GM12874 (cell line): ENCODE measurements around the gene USP22.

ENCODE experiments used
- TF ChIP-seq, protein P1 (sequence below): IDR thresholded peaks from 2 replicates; pipeline ENCODE4 v1.5.1; 2011; ENCODE audit warnings: low read depth, mild to moderate bottlenecking, control low read depth, low read length, moderate library complexity; ENCODE audit not compliant: insufficient read depth

USP22 gene

DNA sequence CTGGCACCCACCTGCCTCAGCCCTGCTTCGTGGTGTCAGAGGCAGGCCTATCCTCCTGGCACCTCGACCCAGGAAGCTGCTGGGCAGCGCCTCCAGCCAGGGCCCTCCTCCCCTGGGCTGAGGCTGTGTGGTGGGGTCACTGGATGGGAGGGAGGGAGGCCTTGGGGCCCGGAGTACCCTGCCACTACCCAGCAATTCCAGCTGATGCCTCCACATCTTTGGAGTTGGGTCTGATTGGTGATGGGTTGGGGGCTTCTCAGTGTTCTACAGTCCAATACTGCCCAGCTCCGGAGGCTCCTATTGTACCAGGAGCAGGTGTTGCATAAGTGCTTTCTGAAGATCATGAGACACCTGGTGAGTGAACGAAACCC, 48.0 kb downstream of the USP22 start:
- TF ChIP-seq, protein P1, sequence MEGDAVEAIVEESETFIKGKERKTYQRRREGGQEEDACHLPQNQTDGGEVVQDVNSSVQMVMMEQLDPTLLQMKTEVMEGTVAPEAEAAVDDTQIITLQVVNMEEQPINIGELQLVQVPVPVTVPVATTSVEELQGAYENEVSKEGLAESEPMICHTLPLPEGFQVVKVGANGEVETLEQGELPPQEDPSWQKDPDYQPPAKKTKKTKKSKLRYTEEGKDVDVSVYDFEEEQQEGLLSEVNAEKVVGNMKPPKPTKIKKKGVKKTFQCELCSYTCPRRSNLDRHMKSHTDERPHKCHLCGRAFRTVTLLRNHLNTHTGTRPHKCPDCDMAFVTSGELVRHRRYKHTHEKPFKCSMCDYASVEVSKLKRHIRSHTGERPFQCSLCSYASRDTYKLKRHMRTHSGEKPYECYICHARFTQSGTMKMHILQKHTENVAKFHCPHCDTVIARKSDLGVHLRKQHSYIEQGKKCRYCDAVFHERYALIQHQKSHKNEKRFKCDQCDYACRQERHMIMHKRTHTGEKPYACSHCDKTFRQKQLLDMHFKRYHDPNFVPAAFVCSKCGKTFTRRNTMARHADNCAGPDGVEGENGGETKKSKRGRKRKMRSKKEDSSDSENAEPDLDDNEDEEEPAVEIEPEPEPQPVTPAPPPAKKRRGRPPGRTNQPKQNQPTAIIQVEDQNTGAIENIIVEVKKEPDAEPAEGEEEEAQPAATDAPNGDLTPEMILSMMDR: no peak

DNA sequence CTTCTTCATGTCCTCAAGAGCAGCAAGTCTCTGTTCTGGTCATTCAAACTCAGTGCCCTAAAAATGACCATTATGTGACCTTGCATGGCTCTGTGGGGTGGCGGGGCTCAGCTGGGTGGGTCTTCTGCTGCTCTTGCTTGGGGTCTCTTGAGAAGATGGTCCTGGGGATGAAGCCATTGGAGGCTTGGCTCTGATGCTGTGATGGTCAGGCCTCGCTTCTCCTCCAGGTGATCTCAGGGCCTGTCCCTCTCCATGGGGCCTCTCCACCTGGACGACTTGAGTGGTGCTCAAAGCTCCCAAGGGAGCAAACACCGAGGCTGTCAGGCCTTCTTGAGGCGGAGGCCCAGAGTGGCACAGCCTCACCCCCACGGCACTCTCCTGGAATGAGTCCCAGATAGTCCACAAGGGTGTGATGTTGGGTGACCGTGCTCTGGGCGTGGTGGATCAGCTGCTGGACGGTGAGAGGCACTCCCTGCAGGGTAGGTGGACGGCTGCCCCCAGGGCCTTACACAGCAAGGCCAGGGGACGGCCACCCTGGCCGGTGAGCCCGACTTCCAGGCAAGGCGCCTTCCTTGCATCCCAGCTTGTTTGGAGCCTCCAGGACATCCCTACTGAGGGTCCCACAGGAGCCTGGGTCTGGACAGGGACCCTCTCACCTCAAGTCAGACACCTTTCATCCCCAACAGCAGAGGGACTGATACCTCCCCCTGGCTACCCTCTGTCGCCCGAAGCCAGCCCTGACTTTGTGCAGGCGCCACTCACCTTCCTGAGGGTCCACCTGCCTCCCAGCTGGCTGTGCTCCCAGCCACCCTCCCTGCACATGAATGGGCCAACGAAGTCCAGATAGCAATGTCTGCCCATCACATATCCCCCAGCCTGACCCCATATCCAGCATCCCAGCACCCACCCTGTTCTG, 48.7 kb downstream of the USP22 start:
- TF ChIP-seq, protein P1: no peak

DNA sequence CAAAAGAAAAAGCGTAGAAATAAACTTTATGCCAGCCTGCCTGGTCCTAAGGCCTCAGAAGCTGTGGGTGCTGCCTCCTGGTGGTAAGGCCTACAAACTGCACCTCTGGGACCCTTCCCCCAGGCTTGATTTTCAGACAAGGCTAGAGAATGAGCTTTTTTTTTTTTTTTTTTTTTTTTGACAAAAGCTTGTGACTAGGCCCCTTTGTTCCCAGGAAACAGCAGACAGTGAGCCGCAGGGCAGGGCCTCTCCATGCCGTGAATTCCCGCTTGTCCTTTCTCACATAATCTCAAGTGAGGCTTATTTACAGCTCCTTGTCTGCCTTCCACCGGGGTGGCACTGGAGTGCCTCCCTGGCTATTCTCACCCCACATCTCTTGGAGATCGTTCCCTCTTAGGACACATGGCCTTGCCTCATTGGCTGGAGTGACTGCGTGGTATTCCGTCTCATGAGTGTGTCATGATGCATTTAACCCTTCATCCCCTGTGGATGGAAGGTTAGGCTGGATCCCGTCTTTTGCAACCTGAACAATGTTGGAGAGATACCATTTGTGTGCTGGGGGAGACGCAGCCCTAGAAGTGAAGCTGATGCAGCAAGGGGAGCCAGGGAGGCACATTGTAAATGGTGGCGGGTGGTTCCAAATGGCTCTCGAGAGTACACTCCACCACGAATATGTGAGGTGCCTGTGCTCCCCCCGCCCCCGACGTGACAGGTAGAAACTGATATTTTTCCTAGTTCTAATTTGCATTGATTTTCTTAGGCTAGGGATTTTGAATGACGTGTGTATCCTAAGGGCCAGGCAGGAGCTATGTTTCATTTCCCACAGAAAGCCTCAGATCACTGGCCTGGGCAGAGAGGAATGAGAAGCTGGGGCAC, 49.6 kb downstream of the USP22 start:
- TF ChIP-seq, protein P1: peak; percentile 91

DNA sequence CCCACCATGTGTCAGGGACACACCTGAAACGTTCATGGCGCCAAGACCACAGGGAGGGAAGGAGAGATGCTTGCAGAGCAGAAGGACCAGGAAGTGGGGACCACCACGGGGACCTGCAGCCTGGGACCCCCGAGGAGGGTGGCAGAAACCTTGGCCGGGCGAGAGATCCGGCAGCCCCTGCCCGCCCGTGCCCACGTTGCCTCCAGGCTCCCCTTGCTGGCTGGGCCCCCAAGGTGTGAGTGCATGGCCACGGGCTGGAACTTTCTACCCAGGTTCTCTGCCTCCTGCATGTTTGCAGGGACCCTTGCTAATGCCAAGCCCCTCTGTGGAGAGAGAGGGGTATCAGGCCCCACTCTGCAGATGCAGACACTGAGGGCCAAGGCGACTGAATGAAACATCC, 50.4 kb downstream of the USP22 start:
- TF ChIP-seq, protein P1: no peak

DNA sequence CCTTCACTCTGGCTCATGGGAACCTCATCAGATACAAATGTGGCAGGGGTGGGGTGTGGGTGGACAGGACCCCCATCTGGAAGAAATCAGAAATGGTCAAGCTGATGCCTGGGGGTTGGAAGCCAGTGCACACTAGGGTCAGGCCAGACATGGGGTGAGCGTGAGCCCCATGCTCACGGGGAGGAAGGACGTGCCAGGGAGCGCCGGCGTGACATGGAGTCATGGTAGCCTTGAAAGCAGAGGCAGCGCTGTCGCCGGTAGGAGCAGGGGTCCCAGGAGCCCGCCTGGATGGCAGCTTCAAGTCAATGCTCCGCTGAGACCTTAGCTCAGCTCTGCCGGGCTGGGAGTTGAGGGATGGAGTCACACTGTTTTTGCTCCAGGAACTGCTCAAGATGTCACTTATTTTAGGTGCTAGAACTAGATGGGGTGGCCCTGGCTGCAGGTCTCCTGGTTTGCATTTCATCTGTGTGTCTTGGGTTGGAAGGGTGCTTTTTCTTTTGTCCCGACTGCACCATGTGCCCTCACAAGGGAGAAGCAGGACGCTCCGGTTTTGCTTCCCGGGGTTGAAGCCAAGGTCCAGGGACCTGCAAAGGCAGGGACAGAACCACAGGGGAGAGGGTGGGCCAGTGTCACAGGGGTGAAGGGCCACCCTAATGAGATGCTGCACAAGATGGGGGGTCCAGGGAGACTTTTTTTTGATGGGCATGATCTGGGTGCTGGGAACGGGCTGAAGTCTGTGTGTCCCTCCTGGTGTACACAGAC, 51.4 kb downstream of the USP22 start:
- TF ChIP-seq, protein P1: no peak

DNA sequence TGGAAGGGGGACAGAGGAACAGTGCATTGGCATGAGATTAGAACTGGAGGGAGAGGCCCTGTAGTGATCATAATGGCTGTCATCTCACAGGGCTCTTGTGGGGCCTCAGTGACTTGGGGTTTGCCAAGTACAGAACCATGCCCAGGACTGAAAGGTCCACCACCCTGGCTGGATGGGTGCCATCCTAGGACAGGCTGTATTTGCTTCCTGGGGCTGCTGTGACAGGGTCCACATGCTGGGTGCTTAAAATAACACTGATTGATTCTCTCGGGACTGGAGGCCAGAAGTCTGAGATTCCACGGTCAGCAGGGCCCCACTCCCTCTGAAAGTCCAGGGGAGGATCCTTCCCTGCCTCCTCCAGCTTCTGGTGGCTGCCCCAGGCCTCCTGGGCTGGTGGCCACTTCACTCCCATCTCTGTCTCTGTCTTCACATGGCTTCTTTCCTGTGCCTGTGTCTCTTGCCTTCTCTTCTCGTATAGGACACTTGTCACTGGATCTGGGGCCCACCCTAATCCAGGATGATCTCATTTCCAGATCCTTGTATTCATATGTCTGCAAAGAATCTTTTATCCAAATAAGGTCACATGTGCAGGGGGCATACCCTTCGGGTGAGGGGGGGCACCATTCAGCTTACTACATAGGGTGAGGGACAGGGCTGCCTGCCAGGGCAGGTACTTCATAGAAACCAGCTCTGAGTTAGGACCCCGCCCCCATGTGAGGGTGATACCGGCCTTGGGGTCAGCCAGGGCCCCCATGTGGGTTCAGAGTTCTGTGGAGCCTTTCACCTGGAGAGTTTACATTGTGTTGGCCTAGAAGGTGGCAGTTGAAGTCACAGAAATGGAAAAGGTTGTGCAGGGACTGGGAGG, 52.6 kb downstream of the USP22 start:
- TF ChIP-seq, protein P1: no peak
